Stimulated activated CD8-positive, alpha-beta memory T cell treated with anti-CD3 and anti-CD28 coated beads, Interleukin-15, amount 100 ng/mL, for 4 hours (primary cell): ENCODE data around the gene PNCK.
"Not testable (repeated sequence)": the region's sequence is repeated elsewhere in the genome, so short reads cannot be mapped to it uniquely, and the experiment has no call there.

Source experiments
- DNase-seq, 2 donors: peaks; one replicate each; pipeline ENCODE4 v3.0.0-alpha.2; 2020; ENCODE audit warnings: low read depth in 2 of 2

The PNCK gene

DNA sequence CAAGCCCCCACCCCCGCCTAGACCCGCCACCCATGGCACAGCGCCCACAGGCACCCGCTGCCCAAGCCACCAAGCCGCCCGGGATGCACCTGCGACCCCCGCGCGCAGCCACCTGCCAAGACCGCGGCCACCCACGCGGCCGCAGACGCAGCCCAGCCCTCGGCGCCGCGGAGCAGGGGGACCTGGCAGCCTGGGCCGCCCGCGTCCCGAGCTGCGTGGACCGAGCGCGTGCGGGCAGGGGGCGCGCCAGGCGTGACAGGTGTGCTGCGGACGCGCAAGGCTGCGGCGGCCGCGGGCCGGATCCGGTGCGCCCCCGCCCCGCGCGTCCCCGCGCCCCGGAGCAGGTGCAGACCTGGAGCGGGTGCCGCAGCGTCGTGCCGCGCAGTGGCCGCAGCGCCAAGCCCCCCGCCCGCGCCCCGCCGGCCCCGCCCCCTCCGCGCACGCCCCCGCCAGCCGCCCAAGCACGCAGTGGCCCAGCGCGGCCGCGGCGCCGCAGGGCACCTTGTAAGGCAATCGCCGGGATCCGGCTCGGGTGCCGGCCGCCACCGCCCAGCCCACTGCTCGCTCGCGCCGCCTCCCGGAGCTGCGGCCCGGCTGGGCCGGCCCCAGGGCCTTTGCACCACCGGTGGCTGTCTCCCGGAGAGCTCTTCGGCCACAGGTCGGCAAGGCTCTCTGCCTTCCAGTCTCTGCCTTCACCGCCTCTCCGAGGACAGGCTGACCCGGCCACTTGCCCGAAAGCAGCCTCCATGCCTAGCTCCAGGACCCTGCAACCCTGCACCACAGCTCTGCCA is at the start of gene PNCK:
Gene PNCK (minus strand): TSS at position 386 of the 791 bp plus-strand sequence. CDS start 737 bp downstream, outside the sequence.
- DNase-seq = no peak

DNA sequence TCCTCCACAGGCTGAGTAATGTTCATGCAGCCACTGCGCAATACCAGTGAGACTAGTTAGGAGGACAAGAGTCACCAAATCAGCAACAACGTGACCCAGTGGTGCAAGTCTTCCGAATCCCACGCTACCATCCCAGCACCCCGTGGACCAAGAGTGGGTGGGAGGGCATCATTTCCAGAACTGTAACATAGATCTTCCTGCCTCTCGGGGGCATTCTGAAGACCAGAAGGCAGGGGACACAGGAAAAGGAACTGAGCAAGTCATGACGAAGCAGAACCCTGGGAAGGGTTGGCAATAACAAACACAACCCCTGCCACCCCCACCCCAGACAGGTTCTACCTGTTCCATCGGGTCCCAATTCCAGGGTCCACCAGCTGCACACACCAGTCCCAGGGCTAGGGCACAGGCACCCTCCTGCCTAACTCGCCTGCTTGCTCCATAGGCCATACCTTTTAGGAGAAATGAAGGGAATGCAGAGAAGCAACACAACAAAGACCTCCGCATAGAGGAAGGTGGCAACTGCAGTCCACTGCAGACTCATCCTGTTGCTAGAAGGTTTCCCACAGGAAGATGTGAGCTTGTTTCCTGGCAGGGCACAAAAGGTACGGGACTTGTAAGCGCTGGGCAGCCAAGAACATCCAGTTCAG is 49.2 kb upstream of the PNCK start:
- no peak for DNase-seq

DNA sequence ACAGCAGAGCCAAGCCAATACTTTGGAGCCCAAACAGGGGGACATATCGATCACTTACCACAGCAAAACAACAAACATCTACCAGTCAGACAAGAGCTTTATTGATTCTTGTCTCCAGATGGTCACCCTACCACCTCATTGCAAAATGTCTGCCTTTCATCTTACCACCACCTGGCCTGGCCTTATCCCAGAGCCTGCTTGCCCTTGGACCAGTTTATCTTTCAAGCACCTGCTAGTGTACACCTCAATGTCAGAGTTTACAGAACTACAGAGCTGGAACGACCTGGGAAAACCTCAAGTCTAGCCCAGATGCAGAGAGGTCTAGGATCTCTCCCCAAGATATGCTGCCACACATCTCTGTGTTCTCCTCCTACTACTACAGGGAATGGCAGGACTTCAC is 46.1 kb upstream of the PNCK start:
- DNase-seq = no peak

DNA sequence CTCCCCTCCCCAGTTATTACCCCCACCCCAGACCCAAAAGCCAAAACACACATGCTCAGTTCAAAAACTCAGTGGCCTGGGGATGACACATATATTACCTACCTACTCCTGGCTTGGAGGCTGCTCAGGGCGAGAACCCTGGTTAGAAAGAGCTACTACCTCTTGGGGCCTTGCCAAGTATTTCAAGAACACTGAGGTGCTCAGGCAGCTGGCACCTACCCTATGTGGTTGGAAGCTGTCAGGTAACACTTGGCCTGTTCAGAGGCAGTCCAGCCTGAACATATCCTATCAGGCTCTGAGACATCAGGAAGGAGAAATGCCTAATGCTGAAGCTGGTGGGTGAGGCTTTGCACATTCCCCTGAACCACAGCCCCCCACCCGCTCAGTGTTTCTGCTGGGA is 45.6 kb upstream of the PNCK start:
- no peak for DNase-seq

DNA sequence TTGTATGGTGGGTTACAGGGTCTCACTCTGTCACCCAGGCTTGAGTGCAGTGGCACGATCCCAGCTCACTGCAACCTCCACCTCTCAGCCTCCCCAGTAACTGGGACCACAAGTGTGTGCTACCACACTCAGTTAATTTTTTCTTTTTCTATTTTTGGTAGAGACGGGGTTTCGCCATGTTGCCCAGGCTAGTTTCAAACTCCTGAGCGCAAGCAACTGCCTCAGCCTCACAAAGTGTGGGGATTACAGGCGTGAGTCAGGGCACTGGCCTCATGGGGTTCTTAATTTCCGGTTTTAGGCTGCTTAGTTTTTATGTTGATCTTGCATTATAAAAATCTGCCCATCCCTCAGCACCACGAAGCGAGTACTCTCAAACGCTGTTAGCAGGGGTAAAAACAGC is 43.8 kb upstream of the PNCK start:
- DNase-seq = no peak

DNA sequence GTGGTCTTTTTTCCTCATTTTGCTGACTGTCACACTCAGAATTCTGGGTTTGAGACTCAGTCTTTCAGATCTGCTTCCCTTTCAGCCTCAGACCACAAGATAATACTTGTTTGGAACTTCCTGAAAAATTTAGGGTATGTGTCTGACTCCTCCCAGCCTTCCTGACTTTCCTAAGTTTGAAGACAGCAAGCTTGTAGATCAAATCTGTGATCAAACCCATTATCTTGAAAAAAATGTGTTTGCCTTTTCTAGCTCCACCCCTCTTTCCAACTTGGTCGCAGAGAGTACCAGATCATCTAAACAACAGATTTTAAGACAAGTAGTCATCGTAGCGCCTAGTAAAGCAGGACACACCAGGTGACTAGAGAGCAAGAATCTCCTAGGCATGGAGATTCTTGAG is 40.6 kb upstream of the PNCK start:
- DNase-seq = no peak

DNA sequence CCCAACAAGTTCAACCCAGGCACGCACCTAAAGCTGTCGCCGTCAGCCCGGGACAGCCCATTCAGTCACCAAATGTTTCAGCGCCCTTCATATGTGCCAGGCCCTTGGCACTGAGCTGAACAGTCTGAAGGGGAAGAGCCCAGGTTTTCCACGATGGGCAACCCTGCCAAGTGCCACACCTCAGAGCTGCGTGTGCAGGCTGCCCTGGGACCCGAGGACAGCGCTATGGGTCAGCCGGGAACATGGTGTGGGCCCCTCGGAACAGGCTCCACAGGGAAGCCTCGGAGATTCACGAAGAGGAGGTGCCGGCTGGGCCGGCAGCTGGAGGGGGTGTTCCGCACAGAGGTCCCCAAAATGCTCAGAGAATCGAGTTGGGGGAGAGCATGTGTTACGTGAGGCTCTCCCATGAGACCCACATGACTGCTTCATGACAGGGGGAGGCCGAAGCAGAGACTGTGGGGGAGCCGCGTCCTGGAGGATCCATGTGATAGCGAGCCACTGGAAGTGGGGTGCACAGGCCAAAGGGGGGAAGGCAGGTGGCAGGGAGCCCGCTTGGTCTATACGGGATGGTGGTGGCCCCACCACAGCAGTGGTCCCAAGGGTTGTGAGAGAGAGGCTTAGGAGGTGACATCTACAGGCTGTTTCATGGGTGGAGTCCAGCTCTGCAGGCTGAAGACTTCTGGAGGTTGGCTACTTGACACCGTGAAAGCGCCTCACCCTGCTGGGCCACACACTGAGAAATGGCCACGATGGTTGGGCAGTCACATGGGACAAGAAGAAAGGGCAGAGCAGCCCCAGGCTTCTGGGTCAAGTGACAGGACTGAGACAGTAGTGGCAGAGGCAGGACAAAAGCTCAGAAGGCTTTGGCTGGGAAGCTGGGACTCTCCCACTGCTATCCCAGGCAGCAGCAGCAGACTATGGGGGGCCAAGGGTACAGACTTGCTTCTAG is 36.4 kb upstream of the PNCK start:
- DNase-seq = no peak

DNA sequence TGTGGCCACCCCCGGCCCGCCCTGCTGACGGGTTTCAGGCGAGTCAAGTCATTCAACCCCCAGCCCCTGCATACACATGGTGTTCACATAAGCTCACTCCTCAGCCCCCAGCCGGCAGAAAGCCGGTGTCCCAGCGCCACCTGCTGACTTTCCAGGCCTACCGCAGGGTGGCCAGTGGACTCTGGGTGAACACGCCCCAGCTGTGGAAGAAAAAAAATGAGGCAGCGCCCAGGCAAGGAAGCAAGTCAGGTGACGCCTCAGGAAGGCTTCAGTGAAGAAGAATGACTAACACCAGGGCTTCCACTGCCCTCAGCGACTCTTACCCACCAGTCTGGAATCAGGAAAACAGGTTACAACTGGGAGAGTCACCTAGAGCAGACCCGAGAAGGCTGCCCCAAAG is 34.8 kb upstream of the PNCK start:
- no peak for DNase-seq

DNA sequence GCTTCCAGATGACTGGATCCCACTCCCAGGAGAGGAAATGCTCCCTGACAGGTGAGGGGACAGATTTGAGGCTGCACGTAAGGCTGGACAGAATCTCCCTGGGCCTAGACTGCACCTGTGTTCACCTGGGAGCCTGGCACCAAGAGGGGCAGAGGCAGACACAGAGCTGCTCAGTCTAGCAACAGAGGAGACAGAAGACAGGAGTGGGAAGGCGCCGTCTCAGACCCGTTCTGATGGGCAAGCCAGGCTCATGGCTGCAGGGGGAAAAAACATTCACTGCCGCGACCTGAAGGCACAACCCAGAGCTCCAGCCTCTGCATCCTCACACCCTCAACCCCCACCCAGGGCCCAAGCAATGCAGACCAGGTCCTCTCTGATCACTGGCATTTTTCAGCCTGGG is 33.8 kb upstream of the PNCK start:
- no peak for DNase-seq

DNA sequence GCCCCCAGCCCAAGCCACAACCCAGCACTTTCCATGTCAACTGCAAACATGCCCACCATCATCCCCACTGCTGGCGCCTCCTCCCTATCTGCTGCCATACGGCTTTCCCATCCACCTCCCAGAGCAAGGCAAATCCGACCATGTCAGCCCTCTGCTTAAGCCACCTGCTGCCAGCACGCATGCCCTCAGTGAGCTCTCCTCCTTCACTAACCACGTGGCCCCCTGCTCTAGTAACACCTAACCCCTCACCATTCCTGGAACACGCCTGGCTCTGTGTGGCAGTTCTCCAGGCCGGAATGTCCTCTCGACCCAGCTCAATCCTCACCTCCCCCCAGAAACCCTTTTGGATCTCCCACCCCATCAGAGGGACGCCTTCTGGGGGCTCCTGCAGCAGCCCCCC is 33.2 kb upstream of the PNCK start:
- DNase-seq = no peak

DNA sequence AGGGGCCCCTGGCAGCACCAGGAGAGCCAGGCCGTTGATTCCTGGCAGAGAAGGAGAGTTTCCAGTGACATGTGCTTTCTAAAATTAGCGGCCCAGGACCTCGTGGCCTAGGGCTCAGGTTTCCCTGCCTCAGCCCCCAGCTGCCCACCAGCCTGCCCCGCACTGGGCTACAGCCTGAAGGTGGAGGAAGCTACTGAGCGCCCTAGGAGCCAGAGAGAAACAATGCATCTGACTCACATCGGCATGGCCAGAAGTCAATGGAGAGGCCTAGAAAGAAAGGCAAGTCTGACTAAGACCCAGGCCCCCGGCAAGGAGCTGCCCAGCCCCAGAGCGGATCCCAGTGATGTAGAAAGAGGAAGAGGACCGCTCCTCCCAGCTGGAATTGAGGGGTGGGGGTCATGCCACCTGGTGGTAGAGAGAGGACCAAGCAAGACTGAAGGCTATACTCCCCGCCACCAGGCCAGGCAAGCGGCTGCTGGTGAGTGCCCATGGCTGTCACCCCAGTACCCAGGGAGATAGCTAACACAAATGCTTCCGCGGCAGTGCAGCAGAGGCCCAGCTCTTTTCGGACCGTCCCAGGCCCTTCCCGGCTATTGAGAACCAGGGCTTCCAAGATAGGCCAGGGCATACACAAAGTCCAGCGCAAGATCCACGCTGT is 31.9 kb upstream of the PNCK start:
- DNase-seq = not testable (repeated sequence)

DNA sequence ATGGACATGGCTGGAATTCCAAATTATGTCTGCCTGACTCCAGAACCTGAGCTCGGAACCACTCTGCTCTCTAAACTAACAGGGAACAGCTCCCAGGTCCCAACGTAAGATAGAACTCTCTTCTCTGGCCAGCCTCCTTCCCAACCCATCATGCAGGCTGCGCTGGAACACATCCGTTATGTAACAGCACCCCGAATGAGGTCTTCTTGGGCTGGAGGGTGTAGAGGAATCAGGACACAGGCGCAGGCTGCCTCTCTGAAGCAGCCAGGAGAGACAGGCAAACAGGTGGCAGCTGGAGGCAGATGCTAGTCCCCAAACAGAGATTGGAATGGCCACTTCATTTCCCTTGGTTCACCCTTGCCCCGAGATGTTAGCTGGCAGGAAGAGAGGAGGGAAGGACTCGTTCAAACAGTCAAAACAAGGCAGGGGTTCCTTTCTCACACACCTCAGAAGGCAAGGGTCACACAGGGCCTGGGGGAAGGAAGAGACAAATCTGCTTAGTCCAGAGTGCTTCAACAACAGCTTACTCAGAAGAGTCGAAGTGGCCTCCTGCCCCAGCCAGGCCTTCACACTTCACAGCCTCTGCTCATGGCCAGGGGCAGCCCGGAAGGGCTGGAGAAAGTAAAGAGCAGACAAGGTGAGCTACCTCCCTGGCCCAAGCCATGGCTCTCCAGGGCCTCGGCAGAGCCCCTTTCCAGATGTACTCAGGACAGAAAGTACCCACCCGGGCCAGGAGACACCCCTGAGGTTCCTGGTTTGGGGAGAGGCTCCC is 31.2 kb upstream of the PNCK start:
- DNase-seq = not testable (repeated sequence)

DNA sequence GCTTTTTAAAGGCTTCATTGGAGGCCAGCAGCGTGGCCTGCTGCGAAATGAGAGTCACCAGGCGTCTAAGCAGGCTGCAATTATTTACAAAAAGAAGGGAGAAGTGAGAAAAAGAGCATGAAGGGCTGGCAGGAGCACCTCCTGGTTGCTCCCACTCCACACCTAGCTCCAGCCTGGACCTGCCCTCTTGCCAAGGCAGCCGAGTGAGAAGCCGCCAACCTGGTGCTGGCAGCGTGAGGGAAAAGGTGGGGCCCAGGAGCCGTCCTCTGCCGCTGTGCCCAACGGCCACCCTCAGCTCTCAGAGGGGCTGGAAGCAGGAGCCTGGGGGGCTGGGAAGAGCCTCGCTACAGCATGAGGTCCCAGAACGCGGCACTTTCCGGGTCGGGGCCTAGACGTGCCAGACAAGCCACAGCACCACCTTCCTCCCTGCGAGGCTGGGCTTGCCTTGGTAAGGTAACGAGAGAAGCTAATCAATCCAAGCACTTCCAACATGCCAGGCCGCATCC is 30.5 kb upstream of the PNCK start:
- no peak for DNase-seq

DNA sequence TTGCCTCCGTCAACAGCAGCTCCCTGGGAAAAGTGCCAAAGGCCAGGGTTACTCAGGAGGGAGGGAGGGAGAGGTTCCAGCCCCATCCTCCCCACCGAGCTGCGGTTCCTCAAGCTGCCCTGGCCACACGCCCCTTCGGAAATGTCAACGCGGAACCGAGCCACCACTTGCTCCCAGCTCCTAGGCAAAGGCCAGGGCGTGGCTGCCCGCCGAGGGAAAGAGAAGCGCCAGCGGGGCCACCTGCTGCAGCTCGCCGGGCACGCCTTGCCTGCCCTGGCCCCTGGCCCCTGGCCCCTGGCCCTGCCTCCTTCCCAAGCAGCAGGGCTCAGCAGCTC is 29.4 kb upstream of the PNCK start:
- no peak for DNase-seq

DNA sequence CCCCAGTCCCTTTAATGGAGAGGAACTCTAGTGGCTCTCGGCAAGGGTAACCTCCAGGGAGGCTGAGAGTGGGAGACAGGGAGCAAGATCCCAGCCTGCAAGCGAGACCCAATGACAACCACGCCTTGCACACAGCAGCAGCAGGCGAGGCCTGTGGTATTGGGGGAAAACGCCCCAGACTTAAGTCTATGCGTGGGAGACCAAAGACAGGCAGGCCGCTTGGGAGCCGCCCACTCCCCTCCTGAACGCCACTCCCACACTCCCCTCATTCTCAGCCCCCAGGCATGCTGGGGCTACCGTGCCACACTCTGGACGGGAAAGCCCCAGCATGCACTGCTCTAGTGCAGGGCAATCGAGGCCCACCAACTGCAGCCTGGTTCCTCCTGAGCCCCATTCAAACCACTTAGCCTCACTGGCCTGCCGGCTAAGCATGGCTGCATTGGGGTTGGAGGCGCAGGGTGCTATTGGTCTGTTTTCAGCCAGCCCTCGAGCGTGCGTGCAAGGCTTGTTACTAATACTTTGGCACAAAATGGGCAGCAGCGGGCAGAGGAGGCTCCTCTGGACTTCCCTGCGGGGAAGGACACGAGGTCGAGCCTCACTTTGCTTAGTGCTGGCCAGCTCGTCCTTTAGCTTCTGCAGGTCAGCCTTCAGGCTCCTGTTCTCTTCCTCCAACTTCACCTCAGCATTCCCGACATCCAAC is 28.9 kb upstream of the PNCK start:
- no peak for DNase-seq

DNA sequence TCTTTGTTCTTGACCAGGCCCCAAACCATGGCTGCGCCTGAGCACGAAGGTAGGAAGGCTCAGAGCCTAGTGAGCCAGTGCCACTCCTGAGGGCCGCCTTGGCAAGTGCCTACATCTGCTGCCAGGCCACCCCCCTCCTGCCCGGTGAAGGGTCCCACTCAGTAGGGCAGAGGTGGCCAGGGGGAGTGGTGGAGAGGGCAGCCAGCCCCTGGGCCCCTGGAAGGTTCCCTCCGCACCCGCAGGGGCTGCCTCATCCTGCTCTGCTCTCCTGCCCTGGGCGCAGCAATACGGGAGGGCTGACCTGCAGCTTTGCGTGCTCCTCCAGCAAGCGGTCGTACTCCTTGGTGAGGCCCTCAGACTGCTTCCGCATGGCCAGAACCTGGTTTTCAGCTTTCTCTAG is 28.1 kb upstream of the PNCK start:
- DNase-seq = no peak

DNA sequence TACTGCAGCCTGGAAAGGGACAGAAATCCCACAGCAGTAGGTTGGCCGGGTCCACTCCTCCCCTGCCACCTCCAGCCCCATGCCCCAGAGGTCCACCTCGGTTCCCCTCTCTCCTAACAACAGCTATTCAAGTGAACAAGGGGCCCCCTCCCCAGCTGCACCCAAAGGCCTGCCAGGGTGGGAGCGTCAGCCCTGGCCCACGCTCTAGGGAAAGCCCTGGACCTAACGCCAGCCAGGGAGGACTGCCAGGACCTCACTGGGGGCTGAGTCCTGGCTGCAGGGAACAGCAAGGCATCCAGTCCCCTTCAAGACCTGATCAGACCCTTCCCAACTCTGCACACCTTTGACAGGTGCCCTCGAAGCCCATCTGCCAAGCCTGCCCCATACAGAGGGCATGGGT is 27.4 kb upstream of the PNCK start:
- no peak for DNase-seq

DNA sequence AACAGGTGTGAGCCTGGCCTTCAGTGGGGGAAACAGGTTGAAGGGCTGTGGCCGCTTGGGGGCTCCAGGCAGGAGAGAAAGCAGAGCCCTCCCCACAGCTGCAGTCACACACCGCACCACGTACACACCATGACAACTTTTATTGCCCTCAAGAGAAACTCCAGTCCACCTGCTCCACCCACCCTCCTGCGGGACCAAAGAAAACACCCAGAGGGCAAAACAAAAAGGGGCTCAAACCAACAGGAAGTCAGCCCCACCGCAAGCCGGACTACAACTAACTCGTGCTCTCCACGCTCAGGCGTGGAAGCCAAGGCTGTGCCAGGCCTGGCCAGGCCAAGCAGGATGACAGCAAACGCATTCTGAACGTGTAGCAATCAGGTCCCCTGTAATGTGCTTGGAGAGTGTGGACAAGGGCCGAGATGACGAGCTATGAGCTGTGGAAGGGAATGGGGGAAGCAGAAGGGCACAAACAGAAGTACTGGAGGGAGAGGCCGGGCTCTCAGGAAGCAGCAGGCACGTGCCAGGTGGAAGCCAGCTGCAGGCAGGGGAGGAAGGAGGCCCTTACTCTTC is 26.8 kb upstream of the PNCK start:
- no peak for DNase-seq

DNA sequence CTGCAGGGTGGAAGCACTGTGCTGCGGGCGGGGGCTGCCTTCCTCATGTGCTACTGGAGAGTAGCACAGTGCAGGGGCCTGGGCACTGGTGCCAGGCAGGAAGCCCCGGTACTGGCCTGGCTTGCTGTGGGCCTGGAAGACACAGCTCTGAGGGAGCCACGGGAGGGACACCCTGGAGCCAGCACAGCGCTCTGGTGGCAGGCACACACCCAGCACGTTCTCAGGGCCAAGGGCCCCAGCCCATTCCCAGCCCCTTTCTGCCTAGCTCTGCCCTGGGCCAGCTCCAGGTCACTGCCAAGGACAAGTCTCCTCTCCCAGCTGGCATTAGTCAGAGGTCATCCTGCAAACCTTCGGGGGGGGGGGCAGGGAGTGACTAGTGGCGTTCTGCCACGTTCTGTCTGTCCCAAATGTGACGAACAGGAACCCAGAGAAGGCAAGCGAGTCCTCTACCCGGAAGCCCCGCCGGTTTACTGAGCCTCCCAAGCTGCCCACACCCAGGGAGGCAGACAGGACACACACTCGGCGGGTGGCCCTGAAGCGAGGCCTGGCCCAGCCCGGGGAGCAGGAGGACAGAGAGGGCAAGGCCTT is 26.3 kb upstream of the PNCK start:
- DNase-seq = not testable (repeated sequence)
